Dendritic cell treated with granulocyte-macrophage colony-stimulating factor and Interleukin-4, amounts not matched to agents 40 ng/mL and 50 ng/mL, for 4 days (primary cell): ENCODE measurements around the gene BAZ2B.
A peak's percentile ranks its signal among the peaks of the same experiment; 100 is the strongest.
"Not testable (repeated sequence)": the region's sequence is repeated elsewhere in the genome, so short reads cannot be mapped to it uniquely, and the experiment has no call there.

Experiments used
- H3K27ac Mint-ChIP-seq: one replicate; pipeline ENCODE4 v1.8.0; 2022; ENCODE audit warnings: mild to moderate bottlenecking, mixed read lengths
- H3K27me3 Mint-ChIP-seq: one replicate; pipeline ENCODE4 v1.8.0; 2022; ENCODE audit warnings: mild to moderate bottlenecking, mixed read lengths
- H3K36me3 Mint-ChIP-seq: one replicate; pipeline ENCODE4 v1.8.0; 2022; ENCODE audit warnings: low read depth, mixed read lengths
- H3K4me1 Mint-ChIP-seq: one replicate; pipeline ENCODE4 v1.8.0; 2022; ENCODE audit warnings: low read depth, mixed read lengths
- H3K4me3 Mint-ChIP-seq: one replicate; pipeline ENCODE4 v1.8.0; 2022; ENCODE audit warnings: mild to moderate bottlenecking, moderate library complexity, mixed read lengths
- H3K9me3 Mint-ChIP-seq: one replicate; pipeline ENCODE4 v1.8.0; 2022; ENCODE audit warnings: mixed read lengths
- intact Hi-C: fragments of 100-400 bp; cut with micrococcal nuclease; formaldehyde crosslinking; loops from one replicate; pipeline ENCODE4 v1.15.0; 2022

The BAZ2B gene

GRCh38 chr2:159555651-159556392 lies 60.5 kb downstream of the BAZ2B start:
- Mint-ChIP-seq H3K4me3 (no peak overlapping the region), H3K36me3 (peaks cover 28% of the 10 kb centered on the region), H3K4me1 (peaks cover 32% of the 10 kb centered on the region), H3K27me3 (no peaks in the 10 kb centered on the region), H3K27ac (no peak overlapping the region), H3K9me3 (no peaks in the 10 kb centered on the region)
- intact Hi-C loops = loop anchor here (10.0 kb wide), 1 partner anchor 119 kb away; no protein-coding TSS in a partner anchor

DNA sequence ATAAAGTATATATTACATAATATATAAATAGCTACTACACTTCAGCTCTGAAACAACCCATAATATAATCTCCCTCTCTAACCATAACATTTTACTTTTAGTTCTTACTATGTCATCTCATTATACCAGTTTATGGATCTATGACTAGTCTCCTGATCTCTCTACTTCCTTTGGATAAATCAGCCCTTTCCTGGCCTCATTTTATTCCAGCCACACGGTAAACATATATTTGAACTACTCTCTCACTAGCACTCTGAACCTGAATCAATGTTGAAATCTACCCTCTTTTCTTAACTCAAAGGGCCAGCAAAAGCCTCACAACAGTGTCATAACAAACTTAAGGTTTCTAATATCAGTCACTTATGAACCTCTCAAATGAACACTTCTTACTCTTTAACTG lies 62.6 kb downstream of the BAZ2B start:
- no peak overlapping the region for H3K4me3 Mint-ChIP-seq
- H3K27ac Mint-ChIP-seq = peak overlapping the region; percentile 5
- H3K36me3 Mint-ChIP-seq = peaks cover 28% of the 10 kb centered on the region
- no peaks in the 10 kb centered on the region for H3K9me3 Mint-ChIP-seq
- no peaks in the 10 kb centered on the region for H3K27me3 Mint-ChIP-seq
- H3K4me1 Mint-ChIP-seq = peaks cover 50% of the 10 kb centered on the region
- intact Hi-C loops = loop anchor here (10.0 kb wide), 1 partner anchor 121 kb away; no protein-coding TSS in a partner anchor

DNA sequence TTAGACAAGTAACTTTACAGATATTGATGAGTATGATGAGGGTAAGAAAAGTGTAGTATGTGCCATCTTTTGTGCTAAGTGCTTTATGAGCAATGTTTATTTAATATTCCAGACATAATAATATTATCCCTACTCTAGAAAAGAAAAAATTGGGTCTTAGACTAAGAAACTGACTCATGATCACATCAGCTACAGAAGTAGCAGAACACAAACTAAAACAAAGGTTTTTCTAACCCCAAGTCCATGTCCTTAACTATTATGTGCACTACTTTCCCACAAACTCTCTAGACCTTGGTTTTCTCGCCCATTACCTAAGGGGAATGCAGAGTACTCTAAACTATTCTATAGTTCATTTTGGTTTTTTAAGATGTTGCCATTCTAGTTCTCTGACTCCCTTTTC lies 64.5 kb downstream of the BAZ2B start:
- no peaks in the 10 kb centered on the region for H3K27me3 Mint-ChIP-seq
- H3K36me3 Mint-ChIP-seq = peaks cover 20% of the 10 kb centered on the region
- H3K27ac Mint-ChIP-seq = no peak overlapping the region
- no peaks in the 10 kb centered on the region for H3K9me3 Mint-ChIP-seq
- intact Hi-C loops = loop anchor here (10.0 kb wide), 1 partner anchor 123 kb away; no protein-coding TSS in a partner anchor
- no peak overlapping the region for H3K4me3 Mint-ChIP-seq
- H3K4me1 Mint-ChIP-seq = peaks cover 35% of the 10 kb centered on the region

DNA sequence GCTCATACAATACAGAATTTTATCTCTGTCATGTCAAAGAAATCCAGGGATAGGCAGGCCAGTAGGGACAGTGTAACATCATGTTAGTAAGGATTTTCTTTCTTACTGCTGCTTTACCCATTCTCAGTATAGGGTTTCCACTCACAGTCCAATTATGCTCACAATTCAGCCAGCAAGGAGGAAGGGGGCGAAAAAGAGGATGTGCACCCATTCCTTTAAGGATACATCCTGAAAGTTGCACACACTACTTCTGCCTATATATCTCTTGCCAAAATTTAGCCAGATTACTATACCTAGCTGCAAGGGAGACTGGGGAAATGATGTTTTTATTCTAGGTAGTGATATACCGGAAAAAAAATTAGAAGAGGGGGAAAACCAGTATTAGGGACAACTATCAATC lies 66.1 kb downstream of the BAZ2B start:
- H3K4me1 Mint-ChIP-seq = peaks cover 31% of the 10 kb centered on the region
- peaks cover 30% of the 10 kb centered on the region for H3K36me3 Mint-ChIP-seq
- intact Hi-C loops = loop anchor here (1.0 to 10.0 kb wide), 2 partner anchors 23 to 125 kb away; no protein-coding TSS in a partner anchor
- H3K4me3 Mint-ChIP-seq = no peak overlapping the region
- H3K27ac Mint-ChIP-seq = no peak overlapping the region
- no peaks in the 10 kb centered on the region for H3K27me3 Mint-ChIP-seq
- H3K9me3 Mint-ChIP-seq = no peaks in the 10 kb centered on the region

- no peaks in the 10 kb centered on the region for H3K27me3 Mint-ChIP-seq
- peaks cover 37% of the 10 kb centered on the region for H3K4me1 Mint-ChIP-seq
- H3K27ac Mint-ChIP-seq = peak overlapping the region; percentile 50
- no peaks in the 10 kb centered on the region for H3K9me3 Mint-ChIP-seq
- intact Hi-C loops = no loop called here
- peaks cover 40% of the 10 kb centered on the region for H3K36me3 Mint-ChIP-seq
- no peak overlapping the region for H3K4me3 Mint-ChIP-seq
These were observed 67.1 kb downstream of the BAZ2B start for GRCh38 chr2:159549234-159549633.

DNA sequence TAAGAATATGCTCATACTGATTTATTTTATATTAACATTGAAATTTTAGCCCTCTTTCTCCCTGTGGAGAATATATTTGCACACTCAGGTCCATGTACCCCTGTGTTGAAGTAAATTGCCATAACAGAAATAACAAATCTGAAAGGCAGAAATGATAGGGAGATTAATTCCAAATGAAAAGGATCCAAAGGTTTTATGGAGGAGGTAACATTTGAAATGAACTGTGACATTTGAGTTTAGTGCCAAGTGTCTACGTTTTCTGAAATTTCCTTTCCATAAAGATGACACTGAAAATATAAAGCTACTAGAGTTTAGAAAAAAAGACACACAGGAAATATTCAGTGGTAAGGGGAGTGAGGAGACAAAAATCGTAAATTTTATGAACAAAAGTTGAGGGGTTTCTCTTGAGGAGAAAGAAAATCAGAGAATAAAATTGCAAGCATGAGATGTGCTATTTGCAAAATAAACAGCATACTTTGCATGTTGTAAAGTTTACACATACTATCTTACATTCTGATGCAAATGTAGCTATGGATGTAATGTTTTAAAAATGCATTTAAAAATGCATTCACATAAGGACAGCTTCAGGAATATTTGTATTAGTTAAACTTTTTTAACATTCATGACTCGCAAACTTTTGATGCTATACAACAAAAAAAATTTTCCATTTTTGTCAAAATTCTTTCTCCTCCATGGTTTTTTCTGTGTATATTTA lies 69.5 kb downstream of the BAZ2B start:
- no peaks in the 10 kb centered on the region for H3K27me3 Mint-ChIP-seq
- H3K4me1 Mint-ChIP-seq = peaks cover 28% of the 10 kb centered on the region
- H3K27ac Mint-ChIP-seq = no peak overlapping the region
- H3K4me3 Mint-ChIP-seq = no peak overlapping the region
- peaks cover 43% of the 10 kb centered on the region for H3K36me3 Mint-ChIP-seq
- intact Hi-C loops = no loop called here
- peaks cover 6% of the 10 kb centered on the region for H3K9me3 Mint-ChIP-seq

DNA sequence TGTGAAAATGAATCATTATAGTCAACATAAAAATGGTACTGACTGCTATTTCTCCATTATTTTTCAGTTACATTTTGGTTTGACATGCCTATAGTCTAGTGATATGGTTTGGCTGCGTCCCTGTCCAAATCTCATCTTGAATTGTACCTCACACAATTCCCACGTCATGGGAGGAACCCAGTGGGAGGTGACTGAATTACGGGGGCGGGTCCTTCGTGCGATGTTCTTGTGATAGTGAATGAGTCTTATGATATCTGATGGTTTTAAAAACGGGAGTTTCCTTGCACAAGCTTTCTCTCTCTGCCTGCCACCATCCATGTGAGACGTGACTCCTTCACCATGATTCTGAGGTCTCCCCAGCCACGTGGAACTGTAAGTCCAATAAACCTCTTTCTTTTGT lies 70.3 kb downstream of the BAZ2B start:
- Mint-ChIP-seq H3K36me3 (peaks cover 50% of the 10 kb centered on the region), H3K4me1 (peaks cover 28% of the 10 kb centered on the region), H3K4me3 (no peak overlapping the region), H3K9me3 (peaks cover 9% of the 10 kb centered on the region), H3K27ac (no peak overlapping the region), H3K27me3 (no peaks in the 10 kb centered on the region)
- intact Hi-C loops = no loop called here

- Mint-ChIP-seq H3K4me1 (peaks cover 23% of the 10 kb centered on the region), H3K27me3 (no peaks in the 10 kb centered on the region), H3K4me3 (no peak overlapping the region), H3K27ac (no peak overlapping the region), H3K36me3 (peaks cover 53% of the 10 kb centered on the region), H3K9me3 (peaks cover 9% of the 10 kb centered on the region)
- intact Hi-C loops = no loop called here
These were observed 71.3 kb downstream of the BAZ2B start for GRCh38 chr2:159545085-159545484.

GRCh38 chr2:159542101-159542500 lies 74.2 kb downstream of the BAZ2B start:
- H3K9me3 Mint-ChIP-seq = peaks cover 9% of the 10 kb centered on the region
- peaks cover 10% of the 10 kb centered on the region for H3K4me1 Mint-ChIP-seq
- peaks cover 71% of the 10 kb centered on the region for H3K36me3 Mint-ChIP-seq
- peak overlapping the region; percentile 5 for H3K27ac Mint-ChIP-seq
- intact Hi-C loops = no loop called here
- no peaks in the 10 kb centered on the region for H3K27me3 Mint-ChIP-seq
- no peak overlapping the region for H3K4me3 Mint-ChIP-seq

- Mint-ChIP-seq H3K27me3 (no peaks in the 10 kb centered on the region), H3K36me3 (peaks cover 61% of the 10 kb centered on the region), H3K4me3 (no peak overlapping the region), H3K9me3 (peaks cover 9% of the 10 kb centered on the region), H3K27ac (no peak overlapping the region), H3K4me1 (peaks cover 4% of the 10 kb centered on the region)
- intact Hi-C loops = no loop called here
These were observed 76.6 kb downstream of the BAZ2B start for GRCh38 chr2:159539701-159540100.

GRCh38 chr2:159538801-159539200 lies 77.5 kb downstream of the BAZ2B start:
- Mint-ChIP-seq H3K9me3 (peaks cover 9% of the 10 kb centered on the region), H3K27me3 (no peaks in the 10 kb centered on the region)
- intact Hi-C loops = no loop called here

GRCh38 chr2:159535261-159535660 lies 81.1 kb downstream of the BAZ2B start:
- H3K9me3 Mint-ChIP-seq, intact Hi-C loops, H3K27ac Mint-ChIP-seq, H3K4me3 Mint-ChIP-seq, H3K27me3 Mint-ChIP-seq, H3K4me1 Mint-ChIP-seq: not testable (repeated sequence)
- peaks cover 34% of the 10 kb centered on the region for H3K36me3 Mint-ChIP-seq

More at GRCh38 chr2:159538801-159539200, 77.5 kb downstream of the BAZ2B start:
- Mint-ChIP-seq H3K36me3 (peaks cover 55% of the 10 kb centered on the region), H3K27ac (no peak overlapping the region), H3K4me3 (no peak overlapping the region), H3K4me1 (no peaks in the 10 kb centered on the region)

- H3K9me3 Mint-ChIP-seq = peaks cover 8% of the 10 kb centered on the region
- H3K27ac Mint-ChIP-seq = no peak overlapping the region
- H3K4me3 Mint-ChIP-seq = no peak overlapping the region
- intact Hi-C loops = no loop called here
- H3K36me3 Mint-ChIP-seq = peaks cover 33% of the 10 kb centered on the region
- peaks cover 12% of the 10 kb centered on the region for H3K4me1 Mint-ChIP-seq
- H3K27me3 Mint-ChIP-seq = no peaks in the 10 kb centered on the region
These were observed 84.9 kb downstream of the BAZ2B start for GRCh38 chr2:159531475-159531874.

DNA sequence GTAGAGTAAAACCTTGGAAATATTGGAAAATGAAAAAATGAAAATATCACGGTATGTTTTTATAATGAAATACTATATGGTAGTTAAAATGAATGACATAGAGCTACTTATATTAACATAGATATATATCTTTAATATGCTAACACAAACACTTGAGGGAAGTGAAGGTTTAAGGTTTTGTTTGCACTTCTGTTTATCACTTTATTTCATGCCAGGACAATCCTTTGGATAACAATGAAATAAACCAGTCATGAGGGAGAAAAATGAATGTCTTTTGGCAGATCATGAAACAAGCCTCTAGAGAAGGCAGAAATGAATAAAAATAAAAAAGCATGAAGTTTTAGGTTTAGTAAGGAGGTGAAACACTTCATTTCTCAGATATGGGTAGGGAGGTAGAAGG lies 89.9 kb downstream of the BAZ2B start:
- Mint-ChIP-seq H3K9me3 (peaks cover 8% of the 10 kb centered on the region), H3K27me3 (no peaks in the 10 kb centered on the region), H3K4me1 (peaks cover 12% of the 10 kb centered on the region), H3K36me3 (peaks cover 24% of the 10 kb centered on the region), H3K27ac (no peak overlapping the region), H3K4me3 (no peak overlapping the region)
- intact Hi-C loops = no loop called here
